SHP77 (cell line): ENCODE results near the gene AMBRA1.
"Not testable (repeated sequence)": the region's sequence is repeated elsewhere in the genome, so short reads cannot be mapped to it uniquely, and the experiment has no call there.

Experiments used
- DNase-seq, 2 experiments: peaks; one replicate each; lab custom pipeline; 2025; lab: John Stamatoyannopoulos, UW

AMBRA1 gene

DNA sequence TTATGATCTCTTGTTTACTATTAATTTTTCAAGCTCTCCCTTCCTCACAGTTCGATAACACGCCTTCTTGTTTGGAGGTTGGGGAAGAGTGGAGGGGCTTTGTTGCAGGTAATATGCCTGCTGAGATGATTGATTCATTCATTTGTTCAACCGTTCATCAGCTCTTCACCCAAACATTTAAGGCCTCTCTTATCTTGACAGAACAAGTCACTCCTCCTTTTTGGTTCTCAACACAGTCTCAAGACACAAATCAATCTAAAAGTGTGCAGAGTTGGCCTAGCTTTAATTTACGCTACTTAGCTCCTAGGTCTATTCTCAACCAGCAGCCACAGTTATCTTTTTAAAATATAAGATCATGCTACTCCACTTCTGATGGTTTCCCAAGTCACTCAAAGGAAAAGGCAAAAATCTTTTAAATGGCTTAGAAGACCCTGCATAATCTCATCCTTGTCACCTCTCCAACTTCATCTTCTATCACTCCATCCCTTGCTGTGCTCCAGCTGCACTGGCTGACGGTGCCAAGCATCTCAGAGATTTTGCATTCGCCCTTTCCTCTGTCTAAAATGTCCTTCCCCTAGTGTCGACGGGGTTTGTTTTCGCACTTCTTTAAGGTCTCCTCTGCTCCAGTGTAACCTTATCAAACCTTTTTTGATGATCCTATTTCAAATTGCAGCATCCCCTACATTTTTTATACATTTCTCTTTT lies 60.3 kb downstream of the AMBRA1 start:
- DNase-seq = no peak

DNA sequence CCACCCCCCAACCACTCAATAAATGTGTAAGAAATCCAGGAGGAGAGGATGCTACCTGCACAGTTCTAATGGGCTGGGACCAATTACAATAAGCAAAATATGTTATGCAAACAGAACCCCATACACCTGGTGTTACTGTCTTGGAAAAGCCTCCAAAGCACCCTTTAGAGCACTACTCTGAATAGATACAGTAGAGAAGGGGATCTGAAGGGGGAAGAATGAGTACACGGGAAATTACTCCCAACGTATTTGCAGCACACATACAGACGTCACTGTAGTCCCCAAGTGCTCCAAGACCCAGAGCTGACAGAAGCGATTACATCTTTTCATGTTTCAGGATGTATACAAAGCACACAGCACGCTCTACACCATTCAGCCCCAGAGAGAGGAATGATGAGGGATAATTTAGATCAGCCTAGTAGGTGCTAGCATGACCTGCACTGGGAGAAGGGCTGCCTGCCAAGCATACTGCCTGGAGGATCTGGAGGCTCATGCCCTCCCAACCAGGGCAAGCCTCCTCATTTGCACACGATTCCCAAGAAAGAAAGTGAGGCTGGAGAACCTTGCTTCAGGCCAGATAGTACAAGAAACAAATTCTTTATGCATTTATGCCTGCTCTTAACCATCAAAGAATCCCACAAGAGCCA lies 63.8 kb downstream of the AMBRA1 start:
- no peak for DNase-seq

DNA sequence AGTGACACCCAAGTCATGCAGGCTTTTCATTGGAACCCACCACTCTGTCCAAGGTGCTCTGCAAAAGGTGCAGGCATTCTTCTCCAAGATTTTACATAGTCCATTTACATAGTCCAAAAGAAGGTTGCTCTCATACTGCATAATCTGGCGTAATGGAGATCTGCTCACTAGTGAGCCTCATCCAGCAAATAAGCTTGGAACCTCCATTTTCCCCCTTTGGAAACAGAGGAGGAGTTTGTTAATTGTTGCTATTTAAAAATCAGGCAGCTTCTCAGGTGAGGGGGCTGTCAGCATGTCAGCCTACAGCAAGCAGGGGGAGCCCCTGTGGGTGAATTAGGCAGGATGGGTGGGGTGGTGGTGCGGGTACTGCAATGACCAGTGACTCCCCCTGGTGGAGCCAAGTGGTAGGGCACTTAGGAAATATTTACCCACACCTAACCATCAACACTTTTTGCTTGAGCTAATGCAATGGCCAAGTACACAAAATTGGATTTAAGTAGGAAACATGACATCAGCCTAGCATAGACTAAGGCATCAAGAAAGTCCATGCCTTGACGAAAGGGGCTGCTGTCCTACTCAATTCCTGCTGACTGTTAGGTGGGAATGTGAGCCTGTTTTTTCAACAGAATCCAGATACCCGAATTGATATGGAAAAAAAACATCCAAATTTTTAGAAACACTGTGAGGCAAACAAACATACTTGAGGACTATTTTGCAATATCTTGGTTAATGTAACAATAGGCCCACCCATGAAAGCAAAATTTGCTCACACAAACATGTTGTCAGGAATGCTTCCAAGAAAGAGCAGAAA lies 64.5 kb downstream of the AMBRA1 start:
- peak; percentile 53 to 59 for DNase-seq

DNA sequence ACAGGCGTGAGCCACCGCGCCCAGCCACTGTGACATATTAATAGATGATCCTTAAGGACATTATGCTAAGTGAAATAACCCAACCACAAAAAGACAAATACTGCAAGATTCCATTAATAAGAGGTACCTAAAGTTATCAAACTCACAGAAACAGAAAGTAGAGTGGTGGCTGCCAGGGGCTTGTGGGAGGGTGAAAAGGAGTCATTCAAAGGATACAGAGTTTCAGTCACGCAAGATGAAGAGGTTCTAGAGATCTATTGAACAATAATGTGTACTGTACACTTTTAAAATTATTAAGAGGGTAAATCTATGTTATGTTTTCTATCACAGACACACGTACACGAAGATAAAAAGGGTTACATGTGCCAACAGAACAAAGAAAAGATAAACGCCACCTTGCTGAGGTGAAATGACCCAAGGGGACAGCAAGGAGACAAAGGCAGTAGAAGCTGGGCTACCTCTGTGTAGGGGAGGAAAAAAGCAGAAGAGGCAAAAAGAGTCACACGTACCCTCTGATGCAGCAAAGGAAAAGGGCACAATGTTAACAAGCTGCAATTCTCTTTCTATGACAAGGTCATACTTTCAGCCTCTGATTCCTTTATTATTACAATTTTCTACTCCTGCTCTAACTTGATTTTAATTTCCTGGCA lies 65.3 kb downstream of the AMBRA1 start:
- DNase-seq = no peak

GRCh38 chr11:46527591-46528130 lies 66.2 kb downstream of the AMBRA1 start:
- no peak for DNase-seq

GRCh38 chr11:46526216-46527215 lies 67.3 kb downstream of the AMBRA1 start:
- no peak for DNase-seq

DNA sequence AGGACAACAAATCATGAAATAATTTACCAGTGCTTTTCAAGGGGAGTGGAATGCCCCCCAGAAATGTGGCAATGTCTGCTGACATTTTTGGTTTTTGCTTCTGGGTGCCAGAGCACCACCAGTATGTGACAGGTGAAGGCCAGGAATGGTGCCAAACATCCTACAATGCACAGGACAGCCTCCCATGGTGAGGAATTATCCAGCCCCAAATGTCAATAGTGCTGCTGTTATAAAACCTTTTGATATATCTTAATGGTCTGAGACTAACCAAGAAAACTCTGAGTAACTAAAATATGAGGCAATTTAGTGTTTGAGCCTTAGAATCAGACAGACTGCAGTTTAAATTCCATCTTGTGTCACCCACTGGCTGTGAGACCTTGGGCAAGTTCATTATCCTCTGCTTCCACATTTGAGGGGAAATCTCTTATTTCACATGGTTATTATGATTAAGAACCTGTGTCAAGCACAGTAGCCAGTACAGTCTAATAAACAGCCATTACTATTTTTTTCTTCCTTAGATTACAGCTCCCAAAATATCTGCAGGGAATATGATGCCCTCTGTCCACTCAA lies 69.5 kb downstream of the AMBRA1 start:
- no peak for DNase-seq

DNA sequence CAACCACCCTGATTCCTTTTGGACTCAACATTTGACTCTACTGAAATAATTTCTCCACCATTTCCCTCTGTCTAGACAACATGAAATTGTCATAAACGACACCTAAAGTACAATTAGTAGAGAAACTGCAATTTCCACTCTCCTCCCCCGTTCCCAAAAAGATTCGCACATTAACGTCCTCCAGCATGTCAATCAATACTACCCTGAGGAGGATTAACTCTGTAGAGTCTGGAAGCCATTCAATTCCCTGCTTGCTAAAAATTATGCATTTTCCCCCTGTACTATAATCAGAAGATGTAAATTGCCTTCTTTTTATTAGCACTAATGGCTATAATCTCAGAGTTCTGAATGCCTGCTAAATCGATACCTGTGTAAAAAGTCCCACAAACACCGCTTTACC lies 70.5 kb downstream of the AMBRA1 start:
- DNase-seq = no peak

GRCh38 chr11:46522682-46523281 lies 71.0 kb downstream of the AMBRA1 start:
- DNase-seq = no peak

- DNase-seq = no peak
Observed at GRCh38 chr11:46521961-46522681, 71.7 kb downstream of the AMBRA1 start.

DNA sequence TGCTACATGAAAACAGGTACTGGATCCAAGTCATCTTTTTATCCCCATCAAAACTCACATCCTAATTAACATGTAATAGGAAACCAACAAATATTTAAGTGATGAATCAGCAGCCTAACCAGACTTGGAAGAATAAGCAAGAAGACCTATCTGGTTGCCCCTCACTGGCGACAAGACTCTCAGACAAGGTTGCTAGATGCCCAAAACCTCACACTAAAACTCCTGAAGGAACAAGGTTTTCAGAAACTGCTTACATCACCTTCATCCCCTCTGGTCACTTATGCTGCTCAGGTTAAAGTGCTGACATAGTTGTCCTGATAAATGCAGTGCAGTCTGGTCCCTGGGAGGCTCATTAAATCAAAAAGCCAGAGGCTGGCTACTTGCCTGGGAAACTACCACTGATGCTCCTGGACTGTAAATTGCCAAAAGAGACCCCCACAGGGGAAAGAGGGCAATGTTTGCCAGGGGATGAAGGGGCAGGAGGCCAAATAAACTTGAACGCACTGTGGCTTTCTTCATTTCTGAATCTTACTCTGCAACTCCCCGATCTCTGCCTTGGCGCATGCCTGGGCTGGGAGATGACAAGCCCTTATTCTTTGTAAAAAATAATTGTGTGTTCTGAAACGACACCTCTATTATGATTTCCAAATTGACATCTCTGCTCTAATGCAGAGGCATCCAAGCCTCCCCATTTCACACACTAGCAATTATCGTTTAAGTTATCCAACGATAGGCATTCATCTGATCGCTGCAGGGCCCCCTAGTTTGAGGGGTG lies 72.7 kb downstream of the AMBRA1 start:
- DNase-seq = no peak

DNA sequence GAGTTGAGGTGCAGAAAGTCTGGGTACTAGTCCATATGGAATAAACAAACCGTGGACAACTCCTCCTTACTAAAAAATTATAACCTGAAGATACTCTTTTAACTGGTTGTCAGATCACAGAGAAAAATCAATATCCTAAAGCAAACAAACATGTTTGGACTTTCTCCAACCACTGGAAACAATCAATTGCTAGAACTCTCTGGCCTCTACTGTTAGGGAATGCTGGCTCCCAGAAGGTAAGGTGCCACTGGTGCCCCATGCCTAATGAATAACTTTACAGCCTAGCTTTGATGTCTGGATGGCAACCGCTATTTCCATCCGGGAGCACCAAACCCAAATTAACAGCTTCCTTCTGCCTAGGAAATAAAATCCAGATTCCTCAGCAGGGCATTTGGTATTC lies 74.5 kb downstream of the AMBRA1 start:
- DNase-seq = no peak

DNA sequence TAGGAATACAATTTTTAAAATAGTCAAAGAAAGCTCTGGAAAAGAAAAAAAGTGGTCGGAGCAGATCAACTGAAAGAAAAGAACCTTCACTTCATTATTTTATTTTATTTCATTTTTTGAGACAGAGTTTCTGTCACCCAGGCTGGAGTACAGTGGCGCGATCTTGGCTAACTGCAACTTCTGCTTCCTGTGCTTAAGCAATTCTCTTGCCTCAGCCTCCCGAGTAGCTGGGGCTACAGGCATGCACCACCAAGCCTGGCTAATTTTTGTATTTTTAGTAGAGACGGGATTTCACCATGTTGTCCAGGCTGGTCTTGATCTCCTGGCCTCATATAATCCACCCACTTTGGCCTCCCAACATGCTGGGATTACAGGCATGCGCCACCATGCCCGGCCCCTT lies 74.9 kb downstream of the AMBRA1 start:
- DNase-seq = not testable (repeated sequence)

- DNase-seq = no peak
Observed at GRCh38 chr11:46514370-46514769, 79.5 kb downstream of the AMBRA1 start.

GRCh38 chr11:46513934-46514342 lies 79.9 kb downstream of the AMBRA1 start:
- no peak for DNase-seq

- no peak for DNase-seq
Observed at GRCh38 chr11:46512261-46512881, 81.5 kb downstream of the AMBRA1 start.

GRCh38 chr11:46511342-46511741 lies 82.5 kb downstream of the AMBRA1 start:
- DNase-seq = no peak

DNA sequence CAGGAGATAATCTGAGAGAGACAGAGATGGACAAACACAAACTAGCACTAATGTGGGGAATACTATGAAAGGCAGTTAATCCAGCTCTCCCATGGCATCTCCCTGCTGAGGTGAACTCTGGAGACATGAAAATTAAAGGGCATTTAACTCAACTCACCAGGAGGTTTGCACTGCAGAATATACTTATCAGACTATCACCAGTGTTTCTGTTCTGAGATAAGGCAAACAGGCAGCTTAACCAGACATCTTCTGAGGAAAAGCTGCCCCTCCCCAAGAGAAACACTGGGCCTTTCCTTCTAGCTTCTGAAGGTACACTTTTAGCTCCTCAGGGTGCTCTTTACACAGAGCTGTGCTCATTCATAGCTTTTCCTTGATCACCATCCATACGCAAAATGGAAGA lies 85.5 kb downstream of the AMBRA1 start:
- no peak for DNase-seq
